Neural progenitor cell (in vitro differentiated cells): Measurements from ENCODE around the gene CDC42EP5.

Experiments used
- CTCF ChIP-seq: fragments of 200-600 bp; sonication (generic); IDR thresholded peaks from 2 replicates; pipeline ENCODE4 v1.5.1; 2017; ENCODE audit warnings: antibody characterized with exemption, mild to moderate bottlenecking
- EZH2phosphoT487 ChIP-seq: fragments of 200-600 bp; sonication (generic); IDR thresholded peaks from 2 replicates; pipeline ENCODE4 v1.6.1; 2017; ENCODE audit warnings: antibody characterized with exemption

DNA sequence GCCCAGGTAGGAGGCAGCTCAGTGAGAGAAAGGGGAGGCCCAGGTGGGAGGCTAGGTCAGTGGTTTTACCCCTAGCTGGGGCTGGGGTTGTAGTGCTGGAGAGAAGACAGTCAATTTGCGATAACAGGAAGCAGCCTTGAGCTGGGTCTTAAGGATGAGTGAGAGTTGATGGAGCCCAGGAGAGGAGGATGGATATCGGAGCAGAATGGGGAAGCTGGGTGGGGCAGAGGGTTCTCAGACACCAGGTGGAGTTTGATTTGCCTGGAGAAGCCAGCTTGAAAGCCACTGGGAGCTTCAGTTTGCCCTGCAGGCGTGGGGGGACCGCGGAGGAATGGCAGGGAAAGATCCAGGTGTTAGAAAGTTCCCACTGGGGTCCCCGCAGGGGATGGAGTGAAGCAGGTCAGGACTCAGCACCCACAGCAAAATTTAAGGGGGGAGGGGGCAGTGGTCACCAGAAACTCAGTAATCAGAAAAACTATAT lies 836 bp upstream of the CDC42EP5 start:
- TF ChIP-seq CTCF: no peak
- TF ChIP-seq EZH2phosphoT487: no peak
